Esophagus squamous epithelium (tissue), 4 donors: ENCODE measurements around the gene ARHGAP45.

ENCODE experiments used
- POLR2A ChIP-seq, 4 donors: fragments of 450-650 bp; IDR thresholded peaks; one replicate each; pipeline ENCODE4 v1.6.1; 2017; ENCODE audit warnings: antibody characterized with exemption in 4 of 4, mild to moderate bottlenecking in 4 of 4, moderate library complexity in 3 of 4
- TF ChIP-seq, protein P1 (sequence below), 6 experiments: fragments of 450-650 bp in 4 of 6; fragments of 200-600 bp in 2 of 6; sonication (generic) in 2 of 6; IDR thresholded peaks; one replicate each; pipeline ENCODE4 v1.5.1; 2016 to 2019; ENCODE audit warnings: antibody characterized with exemption in 6 of 6, mild to moderate bottlenecking in 4 of 6, moderate library complexity in 4 of 6

DNA sequence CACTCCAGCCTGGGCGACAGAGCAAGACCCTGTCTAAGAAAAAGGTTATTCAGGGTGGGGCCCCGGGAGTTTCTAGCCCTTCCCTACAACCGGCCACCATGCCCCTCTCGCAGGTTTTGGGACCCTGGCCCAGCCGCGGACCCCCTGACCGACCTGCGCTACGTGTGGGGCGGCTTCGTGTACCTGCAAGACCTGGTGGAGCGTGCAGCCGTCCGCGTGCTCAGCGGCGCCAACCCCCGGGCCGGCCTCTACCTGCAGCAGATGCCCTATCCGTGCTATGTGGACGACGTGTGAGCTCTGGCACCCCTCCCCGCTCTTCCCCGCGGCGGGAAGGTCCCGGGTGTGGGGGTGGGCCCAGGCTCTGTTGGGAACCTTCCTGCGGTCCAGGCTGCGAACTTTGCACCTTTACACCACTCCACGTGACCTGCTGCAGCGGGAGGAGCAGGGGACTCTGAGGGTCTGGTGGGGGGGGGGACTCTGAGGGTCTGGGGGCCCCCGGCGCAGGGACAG, 20.8 kb upstream of the ARHGAP45 start:
- TF ChIP-seq, protein P1, sequence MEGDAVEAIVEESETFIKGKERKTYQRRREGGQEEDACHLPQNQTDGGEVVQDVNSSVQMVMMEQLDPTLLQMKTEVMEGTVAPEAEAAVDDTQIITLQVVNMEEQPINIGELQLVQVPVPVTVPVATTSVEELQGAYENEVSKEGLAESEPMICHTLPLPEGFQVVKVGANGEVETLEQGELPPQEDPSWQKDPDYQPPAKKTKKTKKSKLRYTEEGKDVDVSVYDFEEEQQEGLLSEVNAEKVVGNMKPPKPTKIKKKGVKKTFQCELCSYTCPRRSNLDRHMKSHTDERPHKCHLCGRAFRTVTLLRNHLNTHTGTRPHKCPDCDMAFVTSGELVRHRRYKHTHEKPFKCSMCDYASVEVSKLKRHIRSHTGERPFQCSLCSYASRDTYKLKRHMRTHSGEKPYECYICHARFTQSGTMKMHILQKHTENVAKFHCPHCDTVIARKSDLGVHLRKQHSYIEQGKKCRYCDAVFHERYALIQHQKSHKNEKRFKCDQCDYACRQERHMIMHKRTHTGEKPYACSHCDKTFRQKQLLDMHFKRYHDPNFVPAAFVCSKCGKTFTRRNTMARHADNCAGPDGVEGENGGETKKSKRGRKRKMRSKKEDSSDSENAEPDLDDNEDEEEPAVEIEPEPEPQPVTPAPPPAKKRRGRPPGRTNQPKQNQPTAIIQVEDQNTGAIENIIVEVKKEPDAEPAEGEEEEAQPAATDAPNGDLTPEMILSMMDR (IDR thresholded peaks at IDR 0.05): no peak
- no peak for TF ChIP-seq POLR2A (IDR thresholded peaks at IDR 0.05)
